ENCODE data around the gene SPDEF.

GRCh38 chr6:34526992-34527728, 29.0 kb downstream of the SPDEF start:
- TF ChIP-seq POLR2AphosphoS5 (IDR thresholded peaks at IDR 0.05; ENCODE audit: borderline replicate concordance, low read depth, low read length) (peak; percentile 51; the same call in 1 of the 2 replicates), EZH2 (IDR thresholded peaks at IDR 0.05) (no peak)
